Activated T-cell treated with anti-CD3 and anti-CD28 coated beads, Interleukin-2, amount 50 U/mL, for 4 hours (primary cell): ENCODE measurements around the gene NTRK3. TPM values are rescaled to one million over a fixed set of nuclear protein-coding genes. Genes with fewer than 3 reads are reported as not detected.

Experiments used
- ATAC-seq, 2 donors: fragments of 200-7000 bp; cut with Tn5 transposase; one replicate each; pipeline ENCODE4 v1.10.0; 2021
- DNase-seq: peaks from one replicate; pipeline ENCODE4 v3.0.0-alpha.2; 2020
- H3K27me3 Mint-ChIP-seq: one replicate; pipeline ENCODE4 v1.8.0; 2021; ENCODE audit warnings: low read depth, mixed read lengths
- H3K36me3 Mint-ChIP-seq: one replicate; pipeline ENCODE4 v1.8.0; 2022; ENCODE audit warnings: mixed read lengths; ENCODE audit not compliant: insufficient read depth
- H3K4me1 Mint-ChIP-seq: one replicate; pipeline ENCODE4 v1.8.0; 2021; ENCODE audit warnings: low read depth, mixed read lengths
- H3K4me3 Mint-ChIP-seq: one replicate; pipeline ENCODE4 v1.8.0; 2021; ENCODE audit warnings: mild to moderate bottlenecking, moderate library complexity, mixed read lengths
- H3K9me3 Mint-ChIP-seq: one replicate; pipeline ENCODE4 v1.8.0; 2021; ENCODE audit warnings: mixed read lengths
- total RNA-seq, 3 donors: library from RNA; stranded (reverse); gene quantifications; one replicate each; pipeline ENCODE4 v1.2.1, GENCODE V29; 2021

NTRK3 gene
- total RNA-seq, 3 donors from 2014 or later: 0.18 to 1.7 TPM; not detected in 1

DNA sequence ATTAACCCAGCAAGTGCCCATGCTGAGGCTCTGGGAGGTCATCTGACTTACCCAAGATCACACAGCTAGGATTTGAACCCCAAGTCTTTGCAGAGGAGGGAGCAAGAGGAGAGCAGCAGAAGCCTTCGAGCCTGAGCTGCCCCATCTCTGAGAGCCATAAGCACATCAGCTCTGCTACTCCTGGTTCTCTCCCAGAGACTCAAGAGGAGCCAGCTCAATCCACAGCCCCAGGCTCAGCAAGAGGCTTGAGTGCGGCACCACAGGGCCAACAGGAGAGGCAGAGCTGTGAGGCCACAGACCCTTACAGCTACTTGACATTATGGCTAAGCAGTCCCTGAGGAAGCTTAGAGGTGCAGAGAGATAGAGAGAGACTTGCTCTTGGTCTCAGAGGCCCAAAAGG lies 15.9 kb upstream of the NTRK3 start:
- ATAC-seq (no peak), DNase-seq (no peak)
- H3K27me3 Mint-ChIP-seq: peaks cover 18% of the 10 kb centered on the region
- no peaks in the 10 kb centered on the region for H3K9me3 Mint-ChIP-seq
- H3K4me1 Mint-ChIP-seq: no peaks in the 10 kb centered on the region
- H3K4me3 Mint-ChIP-seq: no peak overlapping the region
- H3K36me3 Mint-ChIP-seq: no peaks in the 10 kb centered on the region

DNA sequence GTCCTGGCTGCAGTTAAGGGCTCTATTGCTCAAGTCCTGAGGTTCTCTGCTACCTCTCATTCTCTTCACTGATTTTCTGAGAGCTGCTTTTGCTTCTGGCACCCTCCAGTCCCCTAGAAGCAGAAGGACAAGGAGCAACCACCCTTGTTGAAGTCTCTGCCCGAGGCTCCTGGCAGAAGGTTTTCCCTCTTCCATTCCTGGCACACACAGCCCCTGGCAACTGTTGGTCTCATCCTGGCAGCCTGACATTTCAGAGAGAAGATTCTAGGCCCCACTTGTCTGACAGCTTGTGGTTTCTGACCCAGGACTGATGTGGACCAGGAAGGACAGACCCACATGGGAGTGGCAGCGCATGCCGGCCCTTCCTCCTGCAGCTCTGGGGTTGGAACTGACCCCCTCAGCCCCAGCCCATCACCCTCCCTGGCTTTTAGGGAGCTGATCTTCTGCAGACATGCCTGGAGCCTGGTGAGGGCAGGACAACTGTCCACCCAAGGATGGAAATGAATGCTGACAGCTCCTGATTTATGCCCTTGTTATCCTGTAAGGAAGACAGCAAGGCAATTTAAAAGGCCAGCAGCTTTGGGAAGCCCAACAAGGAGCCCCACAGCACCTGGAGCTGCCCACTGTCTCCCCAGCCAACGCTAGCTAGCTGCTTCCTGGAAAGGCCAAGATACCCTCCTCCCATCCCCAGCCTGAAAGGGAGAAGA lies 13.0 kb upstream of the NTRK3 start:
- ATAC-seq (no peak), DNase-seq (no peak)
- Mint-ChIP-seq H3K36me3 (no peaks in the 10 kb centered on the region), H3K9me3 (no peaks in the 10 kb centered on the region), H3K27me3 (peaks cover 21% of the 10 kb centered on the region), H3K4me1 (no peaks in the 10 kb centered on the region), H3K4me3 (no peak overlapping the region)

DNA sequence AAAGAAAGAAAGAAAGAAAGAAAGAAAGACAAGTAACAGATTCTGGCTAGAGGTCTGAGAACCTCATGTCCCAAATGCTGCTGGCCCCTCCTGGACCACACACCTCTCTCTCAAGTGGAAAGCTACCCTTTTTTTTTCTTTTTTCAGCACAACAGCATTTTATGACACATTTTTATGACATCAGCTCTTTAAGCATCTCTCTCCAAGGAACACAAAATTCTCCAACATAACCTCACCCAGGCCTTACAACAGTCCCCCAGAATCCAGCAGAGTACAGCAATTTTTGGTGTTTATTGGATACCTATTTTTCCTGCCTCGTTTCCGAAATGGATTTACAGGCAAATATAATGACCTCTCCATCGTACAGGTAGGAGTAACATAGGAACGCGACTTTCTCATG lies 11.2 kb upstream of the NTRK3 start:
- Mint-ChIP-seq H3K4me3 (no peak overlapping the region), H3K4me1 (no peaks in the 10 kb centered on the region), H3K36me3 (no peaks in the 10 kb centered on the region), H3K27me3 (peaks cover 32% of the 10 kb centered on the region), H3K9me3 (no peaks in the 10 kb centered on the region)
- DNase-seq (no peak), ATAC-seq (no peak)

DNA sequence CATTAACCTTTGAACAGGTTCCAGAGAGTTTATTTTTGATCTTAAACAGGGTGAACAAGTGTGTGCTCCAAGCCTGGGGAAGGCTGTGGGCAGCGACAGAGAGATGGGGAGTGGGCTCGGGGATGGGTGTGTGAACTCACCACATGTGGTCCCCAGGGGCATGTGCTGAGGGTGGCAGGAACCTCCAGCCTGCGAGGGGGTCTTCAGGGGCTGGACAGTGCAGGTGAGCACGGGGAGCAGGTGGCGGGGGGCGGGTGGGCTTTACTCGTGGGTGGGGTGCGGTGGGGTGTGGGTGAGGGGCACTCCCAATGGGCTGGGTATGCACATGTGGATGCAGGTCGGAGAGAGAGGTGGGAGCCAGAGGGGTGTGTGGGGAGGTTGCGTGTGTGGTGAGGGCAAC lies 9.6 kb upstream of the NTRK3 start:
- DNase-seq: no peak
- Mint-ChIP-seq H3K27me3 (peaks cover 35% of the 10 kb centered on the region), H3K4me3 (no peak overlapping the region), H3K4me1 (no peaks in the 10 kb centered on the region), H3K9me3 (no peaks in the 10 kb centered on the region), H3K36me3 (no peaks in the 10 kb centered on the region)
- ATAC-seq: no peak

DNA sequence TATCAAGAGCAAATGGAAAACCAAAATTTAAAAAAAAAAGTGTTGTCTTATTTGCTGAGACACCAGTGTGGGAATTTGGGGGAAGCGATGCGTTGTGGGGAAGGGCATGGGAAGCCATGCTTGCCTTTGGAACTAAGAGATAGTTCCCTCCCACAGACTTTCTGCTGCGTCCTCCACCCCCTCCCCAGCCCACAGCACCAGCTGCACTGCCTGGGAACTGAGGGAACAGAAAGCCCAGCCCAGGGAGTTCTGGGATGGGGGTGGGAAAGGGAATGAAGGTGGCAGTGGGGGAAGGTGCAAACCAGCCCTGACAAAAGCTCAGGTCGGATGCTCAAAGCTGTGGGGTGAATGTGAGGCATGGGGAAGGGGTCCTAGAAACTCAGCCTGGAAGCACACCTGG lies 8.1 kb upstream of the NTRK3 start:
- H3K36me3 Mint-ChIP-seq: no peaks in the 10 kb centered on the region
- H3K9me3 Mint-ChIP-seq: no peaks in the 10 kb centered on the region
- DNase-seq: no peak
- H3K4me3 Mint-ChIP-seq: no peak overlapping the region
- peaks cover 33% of the 10 kb centered on the region for H3K27me3 Mint-ChIP-seq
- no peak for ATAC-seq
- no peaks in the 10 kb centered on the region for H3K4me1 Mint-ChIP-seq

DNA sequence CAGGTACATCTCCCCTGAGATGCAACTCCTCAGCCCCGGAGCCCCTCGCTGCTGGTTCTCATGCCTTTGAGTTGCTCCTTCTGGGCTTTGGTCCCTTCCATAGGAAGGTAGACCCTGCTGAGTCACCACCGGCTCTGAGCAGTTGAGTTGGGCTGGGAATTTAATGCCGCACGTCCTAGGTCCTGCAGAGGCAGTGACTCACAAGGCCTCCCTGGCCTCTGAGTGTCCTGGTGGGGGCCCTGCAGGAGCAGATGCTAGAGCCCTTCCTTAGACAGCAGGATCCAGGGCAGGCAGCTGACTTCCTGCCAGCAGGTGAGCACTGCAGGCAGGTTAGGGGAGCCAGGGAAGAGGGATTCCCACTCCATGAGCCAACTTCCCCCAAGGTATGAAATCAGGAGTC lies 5.5 kb upstream of the NTRK3 start:
- DNase-seq (no peak), ATAC-seq (no peak)
- H3K9me3 Mint-ChIP-seq: no peaks in the 10 kb centered on the region
- no peaks in the 10 kb centered on the region for H3K36me3 Mint-ChIP-seq
- peaks cover 52% of the 10 kb centered on the region for H3K27me3 Mint-ChIP-seq
- H3K4me1 Mint-ChIP-seq: peaks cover 9% of the 10 kb centered on the region
- no peak overlapping the region for H3K4me3 Mint-ChIP-seq

DNA sequence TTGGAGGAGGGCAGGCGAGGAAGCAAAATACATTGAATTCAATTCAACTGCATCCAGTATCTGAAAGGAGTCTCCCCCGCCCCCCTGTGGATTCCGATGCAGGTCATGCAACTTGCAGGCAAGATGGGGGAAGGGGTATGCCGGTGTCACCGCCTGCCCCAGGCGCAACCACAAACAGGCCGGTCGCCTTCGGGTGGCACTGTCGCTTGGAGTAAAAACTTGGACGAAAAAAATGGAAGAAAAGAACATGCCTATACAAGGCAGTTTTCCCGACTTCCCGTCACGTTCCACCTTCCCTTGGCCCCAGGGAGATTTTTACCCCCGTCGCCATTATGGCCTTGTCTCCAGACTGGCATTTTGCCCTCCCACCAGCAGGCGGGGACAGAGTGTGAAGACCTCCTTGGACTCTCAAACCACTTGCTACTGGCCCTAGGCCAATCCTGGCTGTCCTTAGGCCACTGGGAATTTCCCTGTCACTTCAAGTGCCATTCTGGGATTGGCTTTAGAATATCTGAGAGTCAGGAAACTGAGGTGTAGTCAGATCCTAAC lies 1.6 kb upstream of the NTRK3 start:
- H3K9me3 Mint-ChIP-seq: no peaks in the 10 kb centered on the region
- no peaks in the 10 kb centered on the region for H3K36me3 Mint-ChIP-seq
- no peak for ATAC-seq
- H3K27me3 Mint-ChIP-seq: peaks cover 62% of the 10 kb centered on the region
- H3K4me1 Mint-ChIP-seq: peaks cover 23% of the 10 kb centered on the region
- H3K4me3 Mint-ChIP-seq: peak overlapping the region; percentile 78
- DNase-seq: no peak

DNA sequence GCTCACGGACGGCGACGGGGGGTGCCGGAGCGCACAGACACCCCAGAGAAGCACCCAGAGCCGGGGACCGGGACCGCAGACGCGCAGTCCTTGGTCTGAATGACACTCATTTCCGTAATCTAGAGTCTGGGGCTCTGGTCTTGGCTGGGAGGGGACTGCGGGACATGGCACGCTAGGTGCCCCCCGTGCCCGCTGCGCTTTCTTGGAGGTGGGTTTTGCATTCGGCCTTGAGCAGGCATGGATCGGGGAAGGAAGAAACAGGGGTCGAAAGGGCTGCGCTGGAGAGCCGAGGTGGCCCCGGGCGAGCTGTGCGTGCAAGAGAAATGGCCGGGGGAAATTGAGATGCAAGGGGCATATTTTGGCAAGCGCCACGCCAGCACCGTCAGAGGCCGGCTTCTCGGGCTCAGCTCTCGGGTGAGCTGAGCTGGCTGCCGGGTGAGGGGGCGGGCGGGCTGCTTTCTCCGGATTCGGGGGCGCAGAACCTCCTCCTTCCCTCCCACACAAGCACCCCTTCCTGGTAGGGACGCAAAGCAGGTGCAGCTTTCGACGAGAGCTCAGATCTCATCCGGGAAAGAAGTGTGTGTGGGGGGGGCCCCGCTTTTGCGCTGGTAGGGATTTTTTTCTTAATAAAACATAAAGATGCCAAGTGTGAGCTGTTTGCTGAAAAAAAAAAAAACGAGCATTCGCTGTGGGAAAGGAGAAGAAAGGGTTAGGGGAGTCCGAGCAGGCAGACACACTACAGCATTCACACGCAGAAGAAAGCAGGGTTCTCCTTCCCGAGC lies 963 bp upstream of the NTRK3 start:
- Mint-ChIP-seq H3K9me3 (no peaks in the 10 kb centered on the region), H3K27me3 (peaks cover 68% of the 10 kb centered on the region), H3K4me1 (peaks cover 23% of the 10 kb centered on the region), H3K4me3 (peak overlapping the region; percentile 78), H3K36me3 (no peaks in the 10 kb centered on the region)
- DNase-seq: no peak
- ATAC-seq: peak; percentile 41 to 42

DNA sequence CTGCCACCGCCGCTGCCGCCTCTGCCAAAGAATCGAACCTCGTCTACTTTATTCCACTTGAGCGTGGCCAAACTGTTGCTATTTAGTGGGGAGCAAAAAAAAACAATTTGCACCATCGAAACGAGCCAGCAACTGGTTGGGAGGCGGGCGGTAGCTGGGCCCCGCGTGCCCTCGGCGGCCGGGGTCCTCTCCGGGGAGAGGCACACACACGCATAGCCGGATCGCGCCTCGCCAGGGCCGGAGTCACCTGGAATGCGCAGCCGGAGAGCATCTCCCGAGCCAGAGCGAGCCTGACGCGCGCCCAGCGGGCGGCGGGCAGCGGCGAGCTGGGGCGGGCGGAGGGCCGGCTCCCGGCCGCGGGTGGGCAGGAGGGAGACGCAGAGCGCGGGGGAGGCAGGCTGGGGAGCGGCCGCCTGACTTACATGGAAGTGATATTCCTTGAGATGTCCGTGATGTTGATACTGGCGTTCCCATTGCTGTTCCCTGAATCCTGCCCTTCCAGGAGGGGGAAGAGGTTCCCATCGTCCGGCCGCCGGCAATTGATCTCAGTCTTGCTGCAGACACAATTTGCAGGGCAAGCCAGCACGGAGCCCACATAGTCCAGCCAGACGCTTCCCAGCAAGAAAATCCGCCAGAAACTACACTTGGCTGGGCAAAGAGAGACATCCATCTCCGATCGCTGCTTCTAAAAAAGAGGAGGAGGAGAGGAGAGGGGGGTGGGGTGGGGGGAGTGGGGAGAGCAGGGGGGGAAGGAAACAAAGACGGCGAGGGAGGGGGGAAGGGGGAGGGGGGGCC lies 858 bp downstream of the NTRK3 start:
- DNase-seq (no peak), ATAC-seq (no peak)
- Mint-ChIP-seq H3K36me3 (no peaks in the 10 kb centered on the region), H3K27me3 (peaks cover 72% of the 10 kb centered on the region), H3K4me1 (peaks cover 23% of the 10 kb centered on the region), H3K4me3 (peak overlapping the region; percentile 62), H3K9me3 (no peaks in the 10 kb centered on the region)

DNA sequence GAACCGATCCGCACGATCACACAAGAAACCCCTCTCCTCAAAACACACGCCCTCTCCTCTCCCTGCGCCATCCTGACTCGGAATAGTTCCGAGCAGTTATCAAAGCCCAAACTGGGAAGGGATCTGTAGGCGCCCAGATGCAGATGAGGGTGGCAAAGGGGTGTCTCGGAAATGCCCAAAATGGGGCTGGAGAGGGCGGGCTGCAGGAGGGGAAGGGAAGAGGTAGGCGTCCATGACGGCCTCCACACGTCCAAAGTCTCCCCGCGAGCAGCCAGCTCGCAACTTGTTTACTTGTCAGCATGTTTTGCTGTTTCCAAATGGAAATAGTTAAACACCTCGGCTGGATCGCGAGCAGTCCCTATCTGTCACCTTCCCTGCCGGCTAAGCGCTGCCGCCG lies 1.5 kb downstream of the NTRK3 start:
- no peak for DNase-seq
- Mint-ChIP-seq H3K4me3 (peak overlapping the region; percentile 62), H3K4me1 (peaks cover 23% of the 10 kb centered on the region), H3K27me3 (peaks cover 70% of the 10 kb centered on the region), H3K9me3 (no peaks in the 10 kb centered on the region), H3K36me3 (no peaks in the 10 kb centered on the region)
- ATAC-seq: peak in 1 of 2 donors; percentile 11

DNA sequence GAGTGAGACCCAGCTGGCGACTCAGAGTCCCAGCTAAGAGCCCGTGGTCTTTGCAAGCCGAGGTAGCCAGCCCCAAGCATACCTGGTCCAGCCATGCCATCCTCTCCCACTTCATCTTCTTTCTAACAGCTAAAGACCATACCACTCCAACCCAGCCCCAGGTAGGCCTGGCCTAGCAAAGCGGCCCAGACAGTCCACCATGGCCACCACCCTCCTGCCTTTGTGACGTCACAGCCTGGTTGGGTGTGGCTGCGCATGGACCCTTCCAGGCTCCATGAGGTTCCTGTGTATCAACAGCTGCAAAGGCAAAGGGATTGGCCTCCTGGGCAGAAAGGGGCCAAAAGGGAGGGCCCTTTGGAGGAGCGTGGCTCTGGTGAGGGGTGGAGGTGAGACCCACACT lies 4.1 kb downstream of the NTRK3 start:
- Mint-ChIP-seq H3K4me3 (no peak overlapping the region), H3K9me3 (no peaks in the 10 kb centered on the region), H3K36me3 (no peaks in the 10 kb centered on the region), H3K4me1 (peaks cover 16% of the 10 kb centered on the region), H3K27me3 (peaks cover 53% of the 10 kb centered on the region)
- no peak for DNase-seq
- ATAC-seq: no peak

DNA sequence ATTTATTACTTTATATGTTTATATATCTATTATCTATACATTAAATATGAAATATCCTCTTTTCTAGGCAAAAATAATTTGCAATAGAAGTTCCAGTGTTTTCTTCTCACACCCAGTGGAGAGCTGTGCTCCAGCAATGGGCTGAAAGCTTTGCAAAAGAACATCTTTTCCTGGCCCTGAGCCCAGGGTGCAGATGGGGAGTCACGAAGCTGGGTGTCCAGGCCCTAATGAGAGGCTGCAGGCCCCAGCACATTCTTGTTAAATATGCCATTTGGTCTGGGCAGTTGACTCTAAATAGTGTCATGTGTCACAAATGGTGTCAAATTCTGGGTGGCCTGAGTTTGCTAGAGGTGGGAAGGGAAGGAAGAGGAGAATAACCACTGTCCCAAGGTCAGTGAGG lies 5.7 kb downstream of the NTRK3 start:
- Mint-ChIP-seq H3K36me3 (no peaks in the 10 kb centered on the region), H3K27me3 (peaks cover 55% of the 10 kb centered on the region), H3K4me1 (peaks cover 15% of the 10 kb centered on the region), H3K9me3 (no peaks in the 10 kb centered on the region), H3K4me3 (no peak overlapping the region)
- no peak for DNase-seq
- no peak for ATAC-seq

DNA sequence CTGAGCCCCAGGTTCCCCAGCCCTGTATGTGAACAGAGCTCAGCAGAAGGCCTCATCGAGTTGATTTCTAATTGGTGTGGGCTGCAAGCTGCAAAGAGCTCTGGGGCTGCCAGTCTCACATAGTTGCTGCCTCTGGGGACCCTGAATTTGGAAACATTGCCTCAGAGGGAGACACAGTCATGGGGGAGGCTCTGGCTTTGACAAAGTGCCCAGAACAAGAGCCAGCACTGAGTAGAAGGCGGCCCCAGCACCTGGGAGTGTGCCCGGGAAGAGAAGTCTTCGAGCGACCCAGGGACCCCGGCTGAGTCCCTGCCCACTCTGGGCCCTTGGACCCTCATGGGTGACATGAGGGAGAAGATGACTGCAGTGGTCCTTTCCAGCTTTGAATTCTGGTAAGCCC lies 7.3 kb downstream of the NTRK3 start:
- Mint-ChIP-seq H3K4me3 (no peak overlapping the region), H3K9me3 (no peaks in the 10 kb centered on the region), H3K4me1 (peaks cover 6% of the 10 kb centered on the region), H3K27me3 (peaks cover 52% of the 10 kb centered on the region), H3K36me3 (no peaks in the 10 kb centered on the region)
- ATAC-seq (no peak), DNase-seq (no peak)

DNA sequence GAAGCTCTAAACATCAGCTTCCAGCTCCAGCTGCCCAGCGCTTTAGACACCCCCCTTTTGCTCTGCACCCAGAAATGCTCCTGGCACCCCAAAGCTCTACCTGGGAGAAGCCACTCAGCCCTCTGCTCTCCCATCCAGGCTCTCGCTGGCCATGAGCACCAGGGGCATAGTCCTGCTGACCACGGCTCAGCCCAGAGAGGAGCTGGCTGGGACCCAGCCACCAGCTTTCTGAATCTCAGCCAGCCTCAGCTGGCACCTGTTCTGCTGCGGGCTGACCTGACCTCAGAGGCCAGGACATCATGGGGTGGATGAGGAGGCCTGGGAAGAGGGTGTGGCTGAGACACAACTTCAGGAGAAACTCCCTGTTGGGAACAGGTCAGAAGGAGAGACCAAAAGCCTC lies 8.6 kb downstream of the NTRK3 start:
- ATAC-seq (no peak), DNase-seq (no peak)
- H3K4me1 Mint-ChIP-seq: peaks cover 6% of the 10 kb centered on the region
- H3K9me3 Mint-ChIP-seq: no peaks in the 10 kb centered on the region
- no peak overlapping the region for H3K4me3 Mint-ChIP-seq
- H3K27me3 Mint-ChIP-seq: peaks cover 39% of the 10 kb centered on the region
- no peaks in the 10 kb centered on the region for H3K36me3 Mint-ChIP-seq
